HG03571 (cell line): ENCODE results near the gene SNAP25.

Experiments used
- ATAC-seq: cut with Tn5 transposase; IDR thresholded peaks from one replicate; pipeline ENCODE4 v1.9.1; 2021; ENCODE audit not compliant: unreplicated experiment

Gene SNAP25

GRCh38 chr20:10328897-10329255 lies 110.2 kb downstream of the SNAP25 start:
- ATAC-seq = no peak

- no peak for ATAC-seq
Observed at GRCh38 chr20:10329387-10330005, 110.9 kb downstream of the SNAP25 start.

- no peak for ATAC-seq
Observed at GRCh38 chr20:10330071-10330470, 111.4 kb downstream of the SNAP25 start.

- ATAC-seq = no peak
Observed at GRCh38 chr20:10332656-10333415, 114.2 kb downstream of the SNAP25 start.

GRCh38 chr20:10336959-10337729 lies 118.5 kb downstream of the SNAP25 start:
- ATAC-seq = no peak

GRCh38 chr20:10338426-10339180 lies 120.0 kb downstream of the SNAP25 start:
- no peak for ATAC-seq

GRCh38 chr20:10339609-10340008 lies 121.0 kb downstream of the SNAP25 start:
- ATAC-seq = no peak

- no peak for ATAC-seq
Observed at GRCh38 chr20:10342152-10342551, 123.5 kb downstream of the SNAP25 start.

- ATAC-seq = no peak
Observed at GRCh38 chr20:10344953-10345352, 126.3 kb downstream of the SNAP25 start.

- ATAC-seq = no peak
Observed at GRCh38 chr20:10347086-10347880, 128.7 kb downstream of the SNAP25 start.

GRCh38 chr20:10349118-10349517 lies 130.5 kb downstream of the SNAP25 start:
- no peak for ATAC-seq

GRCh38 chr20:10350188-10350842 lies 131.7 kb downstream of the SNAP25 start:
- ATAC-seq = no peak

- no peak for ATAC-seq
Observed at GRCh38 chr20:10352934-10353824, 134.5 kb downstream of the SNAP25 start.

- ATAC-seq = no peak
Observed at GRCh38 chr20:10356628-10357027, 138.0 kb downstream of the SNAP25 start.
